ENCODE data around the gene HOXD11.

Gene HOXD11

DNA sequence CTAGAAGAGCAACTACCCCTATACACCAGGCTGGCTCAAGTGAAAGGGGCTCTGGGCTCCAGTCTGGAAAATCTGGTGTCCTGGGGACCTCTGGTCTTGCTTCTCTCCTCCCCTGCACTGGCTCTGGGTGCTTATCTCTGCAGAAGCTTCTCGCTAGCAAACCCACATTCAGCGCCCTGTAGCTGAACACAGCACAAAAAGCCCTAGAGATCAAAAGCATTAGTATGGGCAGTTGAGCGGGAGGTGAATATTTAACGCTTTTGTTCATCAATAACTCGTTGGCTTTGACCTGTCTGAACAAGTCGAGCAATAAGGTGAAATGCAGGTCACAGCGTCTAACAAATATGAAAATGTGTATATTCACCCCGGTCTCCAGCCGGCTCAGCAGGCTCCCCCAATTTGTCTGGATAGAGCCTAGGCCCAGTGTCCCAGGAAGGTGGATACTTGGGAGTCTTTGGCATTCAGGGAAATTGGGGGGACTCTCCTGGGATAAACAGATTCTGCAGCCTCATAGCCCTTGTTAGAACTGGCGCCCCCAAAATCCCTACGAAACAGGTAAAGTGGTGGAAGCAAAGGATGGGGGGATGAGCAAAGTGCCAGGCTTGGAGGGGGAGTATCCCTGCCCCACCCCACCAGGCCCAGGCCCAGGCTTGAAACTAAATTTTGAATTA, 41.8 kb downstream of the HOXD11 start:
- DNase-seq (ENCODE audit: low read depth in 2 of 2): no peak

DNA sequence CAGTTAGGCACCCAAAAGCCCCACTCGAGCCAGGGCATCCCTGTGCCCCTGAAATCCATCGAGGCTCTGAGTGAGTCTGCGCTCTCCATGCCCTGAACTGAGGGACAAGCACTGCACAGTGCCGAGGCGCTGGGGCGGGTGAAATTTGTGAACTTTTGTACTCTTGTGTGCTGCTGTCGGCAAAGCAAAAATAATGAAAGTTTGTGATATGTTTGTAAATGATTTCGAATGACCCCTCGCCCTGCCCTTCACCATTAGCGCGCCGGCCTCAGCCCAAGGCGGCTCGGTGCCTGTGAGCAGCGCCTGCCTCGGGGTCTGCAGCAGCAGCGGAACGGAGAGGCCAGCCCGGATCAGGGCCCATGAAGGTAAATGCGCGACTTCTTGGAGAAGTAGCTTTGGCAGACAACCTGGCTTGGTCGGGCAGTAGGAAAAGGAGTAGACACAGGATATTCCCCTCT, 42.4 kb downstream of the HOXD11 start:
- DNase-seq (ENCODE audit: low read depth in 2 of 2): no peak

DNA sequence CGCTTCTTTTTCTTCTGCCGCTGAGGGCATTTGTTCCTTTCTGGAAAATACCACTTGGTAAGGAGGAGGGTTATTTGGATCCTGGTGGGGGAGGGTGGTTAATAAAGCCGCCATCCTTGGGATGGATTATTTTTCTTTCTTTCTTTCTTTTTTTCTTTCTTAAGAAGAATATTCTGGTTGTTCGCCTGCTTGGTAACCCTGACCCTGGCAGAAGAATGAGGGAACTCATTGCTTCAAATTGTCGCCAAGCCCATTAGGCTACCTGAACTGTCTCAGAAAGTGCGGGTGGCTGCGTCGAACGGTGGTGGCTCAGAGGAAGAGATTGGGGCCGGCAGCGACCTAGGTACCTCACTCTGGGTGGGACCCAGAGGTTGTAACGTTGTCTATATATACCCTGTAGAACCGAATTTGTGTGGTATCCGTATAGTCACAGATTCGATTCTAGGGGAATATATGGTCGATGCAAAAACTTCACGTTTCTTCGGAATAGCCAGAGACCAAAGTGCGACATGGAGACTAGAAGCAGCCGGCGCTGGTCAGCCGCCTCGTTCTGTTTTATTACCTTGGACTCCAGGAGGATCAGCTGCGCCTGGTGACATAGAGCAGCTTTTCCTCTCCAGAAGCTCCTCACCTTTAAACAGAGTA, 43.0 kb downstream of the HOXD11 start:
- DNase-seq (ENCODE audit: low read depth in 2 of 2): no peak

DNA sequence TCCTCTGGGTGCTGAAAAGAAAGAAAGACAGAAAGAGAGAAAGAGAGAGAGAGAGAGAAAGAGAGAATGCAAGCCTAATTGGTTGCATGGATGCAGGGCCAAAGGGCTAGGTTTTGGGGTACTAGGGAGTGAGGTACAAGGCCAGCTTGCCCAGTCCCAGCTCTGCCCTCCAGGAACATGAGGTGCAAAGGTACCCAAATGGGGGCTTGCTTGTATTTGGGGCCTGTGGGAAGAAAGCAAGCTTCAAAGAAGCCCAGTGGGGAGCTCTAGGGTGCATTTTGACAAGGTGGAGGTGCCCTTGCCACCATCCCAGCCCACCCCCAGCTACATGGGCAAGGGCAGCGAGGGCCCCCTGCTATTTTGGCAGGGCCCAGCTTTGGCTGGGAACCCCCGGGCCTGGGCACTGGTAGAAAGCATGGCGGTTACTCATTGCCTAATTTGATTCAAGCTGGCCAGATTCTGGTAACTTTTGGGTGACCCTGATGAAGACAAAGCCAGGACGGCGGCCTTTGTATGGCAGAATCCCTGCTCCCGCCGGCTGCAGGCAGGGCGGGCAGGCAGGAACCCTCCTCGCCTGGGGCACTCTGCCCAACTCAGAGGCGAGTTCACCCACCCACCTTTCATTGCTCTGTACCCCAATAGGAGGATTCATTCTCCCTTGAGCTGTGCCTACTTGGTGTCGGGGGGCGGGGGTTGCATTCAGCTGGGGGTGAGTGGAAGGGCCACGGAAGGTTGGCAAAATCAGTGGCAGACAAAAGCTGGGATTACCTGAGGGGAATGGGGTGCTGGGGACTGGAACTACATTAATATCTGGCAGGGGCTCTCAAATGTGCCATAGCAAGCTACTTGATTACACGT, 43.7 kb downstream of the HOXD11 start:
- DNase-seq (ENCODE audit: low read depth in 2 of 2): no peak

DNA sequence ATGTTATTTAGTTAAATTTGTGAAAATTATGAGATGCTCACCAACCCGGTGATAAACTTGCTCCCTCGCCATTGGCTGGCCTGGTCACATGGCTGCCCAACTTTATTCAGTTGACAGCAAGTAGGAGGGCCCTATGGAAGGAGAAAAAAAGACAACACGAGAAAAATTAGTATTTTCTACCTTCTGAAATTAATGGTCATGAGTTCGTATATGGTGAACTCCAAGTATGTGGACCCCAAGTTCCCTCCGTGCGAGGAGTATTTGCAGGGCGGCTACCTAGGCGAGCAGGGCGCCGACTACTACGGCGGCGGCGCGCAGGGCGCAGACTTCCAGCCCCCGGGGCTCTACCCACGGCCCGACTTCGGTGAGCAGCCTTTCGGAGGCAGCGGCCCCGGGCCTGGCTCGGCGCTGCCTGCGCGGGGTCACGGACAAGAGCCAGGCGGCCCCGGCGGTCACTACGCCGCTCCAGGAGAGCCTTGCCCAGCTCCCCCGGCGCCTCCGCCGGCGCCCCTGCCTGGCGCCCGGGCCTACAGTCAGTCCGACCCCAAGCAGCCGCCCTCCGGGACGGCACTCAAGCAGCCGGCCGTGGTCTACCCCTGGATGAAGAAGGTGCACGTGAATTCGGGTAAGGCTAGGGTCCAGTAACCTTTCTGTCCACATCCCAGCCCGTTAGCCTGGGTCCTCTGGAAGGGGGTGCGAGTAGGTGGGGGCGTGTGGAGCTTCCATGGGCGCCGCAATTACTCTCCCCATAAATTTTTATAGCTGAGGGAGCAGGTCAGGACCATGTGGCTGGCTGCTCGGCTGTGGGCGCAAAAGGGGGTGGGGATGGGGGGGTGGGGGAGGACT, 44.6 kb downstream of the HOXD11 start, which contains the start of gene HOXD4:
Gene HOXD4 (plus strand): TSS at position 109 of the 846 bp plus-strand sequence. CDS start 84 bp downstream, at position 193.
- no peak for DNase-seq (ENCODE audit: low read depth in 2 of 2)

DNA sequence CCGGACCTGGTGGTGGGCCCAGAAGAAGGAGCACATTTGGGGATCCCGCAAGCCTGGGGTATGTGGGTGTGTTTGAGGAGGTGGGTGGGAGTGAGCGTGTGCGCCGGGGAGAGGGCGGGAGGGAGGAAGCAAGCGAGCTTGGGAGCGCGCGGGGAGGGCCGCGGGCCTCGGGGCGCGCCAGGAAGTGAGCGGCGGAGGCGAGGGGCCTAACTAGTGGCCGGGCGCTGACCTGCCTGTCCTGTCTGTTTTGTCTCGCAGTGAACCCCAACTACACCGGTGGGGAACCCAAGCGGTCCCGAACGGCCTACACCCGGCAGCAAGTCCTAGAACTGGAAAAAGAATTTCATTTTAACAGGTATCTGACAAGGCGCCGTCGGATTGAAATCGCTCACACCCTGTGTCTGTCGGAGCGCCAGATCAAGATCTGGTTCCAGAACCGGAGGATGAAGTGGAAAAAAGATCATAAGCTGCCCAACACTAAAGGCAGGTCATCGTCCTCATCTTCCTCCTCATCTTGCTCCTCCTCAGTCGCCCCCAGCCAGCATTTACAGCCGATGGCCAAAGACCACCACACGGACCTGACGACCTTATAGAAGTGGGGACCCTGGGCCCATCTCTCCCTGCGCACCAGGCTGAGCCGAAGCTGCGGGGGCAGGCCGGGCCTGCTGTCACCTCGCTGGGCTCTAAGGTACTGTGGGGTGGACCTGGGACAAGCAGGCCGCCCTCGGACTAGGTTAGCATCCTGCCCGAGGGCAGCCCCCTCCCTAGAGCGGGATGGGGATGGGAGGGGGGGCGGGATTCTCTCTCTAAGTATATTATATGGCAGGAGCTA, 45.5 kb downstream of the HOXD11 start:
- no peak for DNase-seq (ENCODE audit: low read depth in 2 of 2)

DNA sequence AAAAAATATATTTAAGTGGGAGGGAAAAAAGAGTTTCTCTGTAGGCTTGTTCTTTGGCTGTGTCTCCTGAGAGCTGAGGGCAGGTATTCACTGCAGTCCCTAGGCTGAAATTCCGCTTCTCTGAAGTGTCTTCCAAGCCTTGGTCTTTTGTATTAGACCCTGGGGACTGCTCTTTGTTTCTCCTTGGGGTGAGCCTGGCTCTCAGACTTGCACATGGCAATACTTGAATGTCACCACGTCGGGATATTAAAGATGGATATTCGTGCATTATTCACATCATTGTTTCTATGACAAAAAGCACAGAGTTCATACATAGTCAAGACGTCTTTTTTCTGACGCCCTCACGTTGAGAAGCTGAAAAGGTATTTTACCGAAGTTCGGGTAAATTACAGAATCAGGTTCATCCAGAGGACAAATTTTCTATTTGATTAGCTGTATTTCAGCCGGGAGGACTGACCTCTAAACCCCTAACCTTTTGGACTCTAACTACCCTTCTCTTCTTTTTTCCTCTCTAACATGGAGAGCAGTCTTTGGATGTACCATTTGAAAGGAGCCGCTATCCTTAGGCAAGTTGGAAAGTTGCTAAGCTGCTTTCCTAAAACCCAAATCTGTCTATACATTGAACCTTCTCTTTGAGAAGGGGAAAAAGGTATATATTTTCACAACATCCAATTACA, 47.6 kb downstream of the HOXD11 start:
- DNase-seq (ENCODE audit: low read depth in 2 of 2): no peak

DNA sequence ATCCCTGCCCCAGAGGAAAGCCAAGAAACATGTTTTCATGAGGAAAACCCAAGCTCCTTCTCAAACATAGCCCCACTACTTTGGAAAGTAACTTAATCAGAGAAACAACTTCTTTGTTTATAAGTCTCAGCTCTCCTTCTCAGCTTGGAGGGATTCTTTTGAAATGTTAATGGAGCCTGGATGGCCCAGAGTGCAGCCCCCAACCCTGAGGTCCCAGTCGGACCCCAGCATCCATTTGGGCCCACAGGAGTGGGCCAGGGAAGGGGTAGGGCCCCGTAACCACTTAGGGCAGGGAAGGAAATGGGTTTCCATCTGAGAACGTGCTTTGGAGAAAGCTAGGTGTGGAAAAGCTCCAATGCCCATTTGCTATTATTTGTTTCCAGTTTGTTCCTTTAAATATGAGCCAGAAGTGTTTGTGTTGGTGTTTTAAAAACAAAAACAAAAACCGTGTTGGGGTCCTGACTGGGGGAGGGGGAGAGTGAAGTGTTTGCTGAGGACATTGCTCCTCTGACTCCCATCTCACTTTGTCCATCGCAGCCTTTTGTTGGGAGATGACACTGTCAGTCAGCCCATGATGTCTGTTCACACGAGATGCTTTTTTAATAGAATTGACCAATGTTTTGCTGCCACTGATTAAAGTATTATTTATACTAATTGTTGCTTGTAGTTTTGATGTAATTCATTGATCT, 48.4 kb downstream of the HOXD11 start:
- DNase-seq (ENCODE audit: low read depth in 2 of 2): no peak

DNA sequence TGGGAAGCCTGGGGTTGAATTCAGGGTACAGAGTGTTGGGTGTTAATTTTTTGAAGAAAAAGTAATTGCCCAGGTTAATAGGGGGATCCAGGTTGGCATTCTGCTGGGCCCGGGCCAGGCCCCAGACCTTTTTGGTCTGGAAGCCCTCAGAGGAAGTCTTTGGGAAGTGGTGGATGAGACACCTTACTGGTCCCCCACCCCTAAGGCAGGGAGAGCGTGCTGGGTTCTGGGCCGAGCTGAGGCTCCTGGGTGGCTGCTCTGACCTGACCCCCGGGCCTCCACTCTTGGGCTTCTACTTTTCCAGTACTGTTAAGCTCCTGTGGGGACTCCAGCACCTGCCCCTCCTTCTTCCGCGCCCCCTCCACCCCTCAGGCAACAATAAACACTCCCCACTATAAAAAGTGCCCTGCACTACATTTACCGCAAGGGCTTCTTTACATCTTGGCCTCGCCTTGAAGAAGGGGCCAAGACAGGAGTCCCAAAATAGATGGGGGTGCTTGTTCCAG, 49.3 kb downstream of the HOXD11 start:
- DNase-seq (ENCODE audit: low read depth in 2 of 2): no peak

DNA sequence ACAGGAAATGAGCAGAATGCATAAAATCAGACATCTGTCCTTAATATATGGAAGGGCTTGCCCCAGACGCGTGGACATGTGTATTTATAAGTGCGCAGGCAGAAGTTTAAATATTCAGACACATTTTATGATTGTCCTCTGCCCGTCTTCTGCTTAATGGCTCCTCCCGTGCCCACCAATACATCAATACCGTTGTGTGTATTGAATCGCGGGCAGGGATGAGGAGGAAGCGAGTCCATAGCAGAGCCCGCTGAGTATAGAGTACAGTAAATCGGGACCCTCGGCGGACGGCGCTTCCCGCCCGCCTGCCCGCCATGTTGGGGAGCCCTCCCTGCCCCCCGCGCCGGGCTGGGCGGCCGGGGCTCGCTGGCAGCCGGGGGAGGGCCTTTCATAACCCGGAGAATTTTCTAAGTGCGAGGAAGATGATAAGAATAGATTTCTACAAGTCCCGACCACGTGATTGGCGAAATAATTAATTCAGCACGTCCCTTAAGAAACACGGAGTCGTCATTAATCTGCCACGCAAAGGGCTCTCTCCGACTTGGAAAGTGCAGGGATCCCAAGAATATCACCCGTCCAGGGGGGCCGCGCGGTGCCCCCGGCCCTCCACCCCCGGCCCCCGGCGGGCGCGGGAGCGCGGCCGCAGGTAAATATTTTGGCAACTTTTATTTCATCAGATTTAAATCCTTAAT, 49.9 kb downstream of the HOXD11 start, which contains the start of gene HOXD3:
Gene HOXD3 (plus strand): TSS at position 501 of the 692 bp plus-strand sequence. CDS start 11,808 bp downstream, outside the sequence.
- no peak for DNase-seq (ENCODE audit: low read depth in 2 of 2)

DNA sequence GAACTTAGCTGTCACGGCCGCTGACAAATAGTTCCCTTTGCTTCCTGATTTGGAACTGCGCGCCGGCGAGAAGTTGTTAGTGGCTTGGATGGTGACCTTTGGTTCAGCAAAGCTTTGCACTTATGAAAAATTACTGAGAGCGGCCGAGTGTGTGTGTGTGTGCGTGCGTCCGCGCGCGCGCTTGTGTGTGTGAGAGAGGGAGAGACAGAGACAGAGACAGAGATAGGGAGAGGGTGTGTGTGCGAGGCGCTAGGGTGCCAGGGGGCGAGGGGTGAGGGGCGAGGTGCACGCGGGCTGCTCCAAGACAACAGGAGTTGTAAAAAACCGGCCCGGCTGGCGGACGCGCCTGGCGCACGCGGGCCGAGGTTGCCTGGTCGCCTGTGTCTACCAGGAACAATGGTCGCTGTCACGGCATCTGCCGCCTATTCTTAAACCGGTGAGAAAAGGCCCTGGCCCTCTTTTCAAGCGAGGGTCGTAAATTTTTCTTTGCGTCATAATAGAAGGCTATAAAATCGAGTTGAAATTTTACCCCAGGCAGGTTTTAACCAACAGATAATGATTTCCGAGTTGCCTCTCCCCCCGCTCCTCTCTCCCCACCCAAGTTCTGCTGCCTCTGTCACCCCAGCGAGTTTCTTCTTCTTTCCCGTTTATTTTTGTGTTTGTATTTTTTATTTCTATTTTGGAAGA, 50.6 kb downstream of the HOXD11 start:
- no peak for DNase-seq (ENCODE audit: low read depth in 2 of 2)

DNA sequence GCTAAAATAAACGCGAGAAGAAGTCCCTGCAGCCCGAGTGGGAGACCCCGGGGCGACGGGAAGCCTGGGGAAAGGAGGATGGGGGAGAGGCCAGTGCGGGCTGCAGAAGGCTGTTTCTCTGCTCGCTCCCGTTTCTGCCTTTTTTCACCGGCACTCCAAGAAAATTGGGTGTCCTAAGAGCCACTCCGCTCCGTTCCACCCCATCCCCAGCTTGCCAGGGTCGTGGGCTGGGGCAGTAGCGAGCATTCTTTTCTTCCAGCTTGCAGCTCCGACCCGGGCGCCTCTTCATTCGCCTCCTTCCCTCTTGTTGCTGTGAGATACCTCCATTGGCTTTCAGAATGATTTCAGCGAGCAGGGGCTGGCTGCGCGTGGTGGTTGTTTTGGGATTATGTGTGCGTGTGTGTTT, 51.1 kb downstream of the HOXD11 start:
- no peak for DNase-seq (ENCODE audit: low read depth in 2 of 2)

DNA sequence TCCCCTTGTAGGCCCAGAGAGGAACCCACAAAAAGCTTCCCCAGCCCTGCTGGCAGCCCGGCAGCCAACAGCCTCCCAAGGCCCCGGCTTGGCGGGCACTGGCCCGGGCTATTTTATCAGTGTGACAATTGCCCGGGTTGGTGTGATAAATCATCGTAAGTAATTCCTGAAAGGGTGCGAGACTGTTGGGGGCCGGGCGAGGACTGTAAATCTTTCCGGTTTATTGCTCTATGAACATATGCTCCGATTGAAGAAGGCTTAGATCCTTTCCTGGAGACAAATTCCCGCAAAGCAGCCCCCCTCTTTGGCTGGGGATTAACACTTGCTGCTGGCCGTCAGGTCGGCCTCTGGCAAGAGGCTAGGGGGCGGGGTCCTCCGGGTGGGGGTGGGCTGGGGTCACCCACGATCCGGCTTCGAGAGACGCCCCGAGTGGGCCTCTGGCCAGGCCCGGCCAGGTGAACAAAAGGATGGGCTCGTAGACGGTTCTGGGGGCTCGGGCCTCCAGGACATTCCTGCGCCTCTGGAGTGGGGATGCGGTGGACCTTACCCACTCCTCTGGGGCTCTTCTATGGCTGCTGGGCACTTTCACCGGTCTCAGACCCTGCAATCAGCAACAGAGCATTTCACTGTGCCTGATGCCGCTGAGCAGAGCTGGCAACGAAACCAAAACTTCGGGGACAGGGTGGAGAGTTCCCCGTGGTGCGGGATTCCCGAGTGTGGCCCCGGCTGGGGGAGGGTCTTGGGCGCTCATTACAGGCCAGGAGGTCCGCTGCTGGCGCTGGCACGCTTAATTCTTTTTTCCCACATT, 52.0 kb downstream of the HOXD11 start:
- no peak for DNase-seq (ENCODE audit: low read depth in 2 of 2)
